Activated gamma-delta T cell treated with anti-CD3 and anti-CD28 coated beads, Interleukin-2, amount 50 U/mL, for 16 hours (primary cell): ENCODE results near the gene OR51T1.

Experiments used
- DNase-seq: peaks from one replicate; pipeline ENCODE4 v3.0.0-alpha.2; 2020; ENCODE audit warnings: low read depth

OR51T1 gene

GRCh38 chr11:4926608-4927007 is 44.9 kb downstream of the OR51T1 start:
- no peak for DNase-seq
